ENCODE data around the gene CLDN8.

CLDN8 gene

DNA sequence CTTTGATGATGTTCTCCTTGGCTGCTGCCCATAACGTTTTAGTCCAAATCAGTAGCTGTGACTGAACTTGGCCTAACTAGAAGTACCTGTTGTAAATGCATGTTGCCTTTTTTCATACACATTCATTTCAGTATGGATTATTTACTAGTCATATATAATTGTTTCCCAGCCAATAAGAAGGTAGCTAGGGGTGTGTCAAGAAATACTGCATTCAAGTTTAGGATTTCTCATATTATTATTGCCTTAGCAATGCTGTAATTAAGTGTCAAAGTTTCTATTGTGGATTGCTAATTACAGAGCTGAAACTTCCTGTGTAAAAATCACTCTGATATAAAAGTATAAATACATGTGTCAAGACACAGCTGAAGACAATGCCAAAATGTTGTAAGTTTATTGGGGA lies 49.2 kb downstream of the CLDN8 start, which contains the start of gene CLDN17:
Gene CLDN17, minus strand, starts transcription at position 101 of the 400 bp plus-strand sequence. CDS start 188 bp downstream, outside the sequence.
- no peak for TF ChIP-seq GATA3 (IDR thresholded peaks at IDR 0.05; ENCODE audit: low read depth, low read length)

DNA sequence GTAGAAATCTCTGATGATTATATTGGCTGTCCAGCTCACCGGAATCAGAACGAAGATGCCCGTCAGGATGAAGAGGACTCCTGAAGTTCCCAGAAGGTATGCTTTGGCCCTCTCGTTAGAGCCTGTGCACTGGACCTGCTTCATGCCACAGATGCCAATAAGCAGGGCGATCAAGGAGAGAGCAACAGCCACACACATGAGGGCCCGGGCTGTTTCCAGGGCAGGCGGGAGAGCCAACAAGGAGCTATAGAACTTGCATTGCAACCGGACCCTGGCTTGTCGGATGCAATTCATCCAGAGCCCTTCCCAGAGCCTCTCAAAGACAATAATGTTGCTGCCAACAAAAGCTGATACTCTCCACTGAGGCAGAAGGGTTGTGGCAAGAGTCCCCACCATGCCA lies 49.7 kb downstream of the CLDN8 start:
- no peak for TF ChIP-seq GATA2 (IDR thresholded peaks at IDR 0.05; ENCODE audit: low read depth, low read length)

DNA sequence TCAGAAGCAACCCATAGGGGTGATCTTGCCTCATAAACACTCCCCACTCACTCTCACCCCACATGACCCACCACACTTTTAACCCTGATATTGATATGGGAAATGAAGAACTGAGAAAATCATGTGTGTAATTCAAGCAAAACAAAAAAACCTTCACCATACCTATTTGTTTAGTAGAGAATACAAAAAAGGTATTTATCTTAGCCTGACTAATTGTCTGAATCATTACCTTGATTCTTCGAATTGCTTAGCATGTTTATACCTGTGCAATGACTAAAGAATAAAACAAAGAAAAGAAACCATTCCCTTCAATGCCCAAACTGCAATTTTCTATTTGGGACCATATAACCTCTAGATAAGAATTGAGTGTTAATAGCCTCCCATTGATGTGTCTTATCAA lies 51.1 kb downstream of the CLDN8 start:
- TF ChIP-seq GATA2 (IDR thresholded peaks at IDR 0.05; ENCODE audit: low read depth, low read length) (no peak), GATA3 (IDR thresholded peaks at IDR 0.05; ENCODE audit: low read depth, low read length) (no peak)

All from SH-SY5Y (cell line).